SU-DHL-6 (cell line): ENCODE measurements around the gene LHX1.

Experiments used
- H2AFZ ChIP-seq: fragments of 200-600 bp; sonication (generic); 2 replicates; pipeline ENCODE4 v1.6.1; 2014; ENCODE audit warnings: low read depth, mild to moderate bottlenecking, moderate library complexity, mixed read lengths, antibody characterized with exemption, low read length; ENCODE audit not compliant: severe bottlenecking
- H3F3A ChIP-seq: fragments of 200-600 bp; shearing (Covaris generic); 2 replicates; pipeline ENCODE4 v1.6.0; 2016; ENCODE audit warnings: antibody characterized with exemption, mild to moderate bottlenecking; ENCODE audit not compliant: insufficient read depth
- H3K27ac ChIP-seq: fragments of 200-600 bp; sonication (generic); 2 replicates; pipeline ENCODE4 v1.5.1; 2016; ENCODE audit warnings: low read depth, mild to moderate bottlenecking, low read length, moderate library complexity, mixed read lengths
- H3K27me3 ChIP-seq: fragments of 200-600 bp; sonication (generic), shearing (Covaris generic); 2 replicates; pipeline ENCODE4 v1.6.0; 2014; ENCODE audit warnings: mild to moderate bottlenecking, low read length
- H3K36me3 ChIP-seq: fragments of 200-600 bp; sonication (generic); 2 replicates; pipeline ENCODE4 v1.6.1; 2014; ENCODE audit warnings: mild to moderate bottlenecking, low read length, mixed read lengths
- H3K4me2 ChIP-seq: fragments of 300-600, 200-600 bp; shearing (Covaris generic), sonication (generic); 2 replicates; pipeline ENCODE4 v1.6.0; 2014; ENCODE audit warnings: low read length, low read depth, mild to moderate bottlenecking; ENCODE audit not compliant: poor library complexity, severe bottlenecking
- H3K4me3 ChIP-seq: fragments of 200-600 bp; sonication (generic); 2 replicates; pipeline ENCODE4 v1.5.1; 2014; ENCODE audit warnings: antibody characterized with exemption, low read length, mild to moderate bottlenecking, mixed read lengths; ENCODE audit not compliant: insufficient read depth, poor library complexity, severe bottlenecking
- H3K79me2 ChIP-seq: fragments of 200-600 bp; sonication (generic); 2 replicates; pipeline ENCODE4 v1.6.1; 2014; ENCODE audit warnings: mild to moderate bottlenecking, low read length, moderate library complexity; ENCODE audit not compliant: insufficient read depth
- H3K9ac ChIP-seq: fragments of 200-600 bp; sonication (generic); 2 replicates; pipeline ENCODE4 v1.7.0; 2014; ENCODE audit warnings: mild to moderate bottlenecking, low read length
- H3K9me2 ChIP-seq: fragments of 200-600 bp; sonication (generic); replicated peaks from 2 replicates; pipeline ENCODE4 v1.6.1; 2014; ENCODE audit warnings: low read length; ENCODE audit not compliant: insufficient read depth
- H3K9me3 ChIP-seq: fragments of 200-600 bp; sonication (generic); 2 replicates; pipeline ENCODE4 v1.6.1; 2014; ENCODE audit warnings: low read length, mixed read lengths; ENCODE audit not compliant: insufficient read depth
- H4K20me1 ChIP-seq: fragments of 200-600 bp; sonication (generic); 2 replicates; pipeline ENCODE4 v1.6.1; 2014; ENCODE audit warnings: low read depth, mild to moderate bottlenecking, antibody characterized with exemption, low read length, moderate library complexity, mixed read lengths
- CTCF ChIP-seq: fragments of 200-600 bp; sonication (generic); IDR thresholded peaks from one replicate; pipeline ENCODE4 v1.5.1; 2017; ENCODE audit warnings: antibody characterized with exemption, mild to moderate bottlenecking, low read length, moderate library complexity; ENCODE audit not compliant: insufficient read depth, poor library complexity, severe bottlenecking
- EZH2phosphoT487 ChIP-seq: fragments of 200-600 bp; sonication (generic), shearing (Covaris generic); conservative IDR thresholded peaks from 2 replicates; pipeline ENCODE4 v1.6.1; 2018; ENCODE audit warnings: mild to moderate bottlenecking, antibody characterized with exemption, low read length, moderate library complexity, mixed read lengths

The LHX1 gene

GRCh38 chr17:36993227-36993626, 56.0 kb downstream of the LHX1 start:
- H3K9me2 ChIP-seq = no peaks in the 10 kb centered on the region
- TF ChIP-seq CTCF (no peak), EZH2phosphoT487 (no peak)
- no peak overlapping the region for H3K9ac ChIP-seq
- no peaks in the 10 kb centered on the region for H3K79me2 ChIP-seq
- H3K4me3 ChIP-seq = no peak overlapping the region
- no peaks in the 10 kb centered on the region for H3K27me3 ChIP-seq
- H4K20me1 ChIP-seq = no peaks in the 10 kb centered on the region
- H2AFZ ChIP-seq = no peak overlapping the region
- peaks cover 85% of the 10 kb centered on the region for H3K36me3 ChIP-seq
- H3K27ac ChIP-seq = no peak overlapping the region
- no peaks in the 10 kb centered on the region; the same call in 1 of the 2 replicates for H3F3A ChIP-seq
- no peak overlapping the region for H3K4me2 ChIP-seq
- no peaks in the 10 kb centered on the region for H3K9me3 ChIP-seq
